GM18508 (cell line): Measurements from ENCODE around the gene MEF2A.
"Not testable (repeated sequence)": the region's sequence is repeated elsewhere in the genome, so short reads cannot be mapped to it uniquely, and the experiment has no call there.

Experiments used
- ATAC-seq: cut with Tn5 transposase; IDR thresholded peaks from one replicate; pipeline ENCODE4 v1.9.1; 2021; ENCODE audit warnings: moderate number of reproducible peaks; ENCODE audit not compliant: insufficient read depth, unreplicated experiment

MEF2A gene

GRCh38 chr15:99721104-99721778 lies 155.5 kb downstream of the MEF2A start:
- no peak for ATAC-seq

- ATAC-seq = no peak
These were observed 156.1 kb downstream of the MEF2A start for GRCh38 chr15:99721896-99722295.

GRCh38 chr15:99722406-99722805 lies 156.6 kb downstream of the MEF2A start:
- no peak for ATAC-seq

- ATAC-seq = no peak
These were observed 160.5 kb downstream of the MEF2A start for GRCh38 chr15:99726333-99726732.

DNA sequence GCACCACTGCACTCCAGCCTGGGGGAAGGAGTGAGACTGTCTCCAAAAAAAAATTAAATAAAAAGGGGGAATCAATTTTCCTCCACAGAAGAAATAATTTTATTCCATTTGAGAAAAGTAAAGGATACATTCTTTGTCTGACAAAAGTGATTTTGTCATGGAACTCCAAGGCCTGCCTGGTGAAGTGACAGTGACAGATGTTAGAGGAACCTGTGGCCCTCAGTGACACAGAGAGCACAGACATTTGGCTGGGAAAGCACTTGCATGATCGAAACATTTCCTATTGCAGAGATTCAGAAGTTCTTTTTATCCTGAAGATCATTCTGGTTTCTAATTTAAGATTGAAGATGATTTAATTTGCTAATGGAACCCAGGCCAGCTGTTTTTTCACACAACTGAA lies 161.5 kb downstream of the MEF2A start:
- no peak for ATAC-seq

DNA sequence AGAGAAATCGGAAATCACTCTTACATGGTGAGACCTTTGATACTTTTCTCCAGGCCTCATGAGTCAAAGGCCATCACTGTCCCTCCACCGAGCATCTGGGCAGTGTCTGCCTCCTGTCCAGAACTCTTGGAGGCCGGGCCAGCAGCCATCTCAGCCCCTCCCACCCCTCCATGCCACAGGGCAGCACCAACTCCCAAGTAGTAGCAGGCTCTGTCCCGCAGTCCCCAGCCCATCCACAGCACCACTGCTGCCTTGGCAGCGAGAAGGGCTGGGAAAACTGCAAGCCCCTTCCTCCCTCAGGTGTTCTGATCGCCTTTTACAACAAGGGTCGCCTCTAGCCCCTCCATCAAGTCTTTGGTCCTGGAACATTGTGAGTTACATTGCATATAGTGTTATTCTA lies 161.9 kb downstream of the MEF2A start:
- no peak for ATAC-seq

DNA sequence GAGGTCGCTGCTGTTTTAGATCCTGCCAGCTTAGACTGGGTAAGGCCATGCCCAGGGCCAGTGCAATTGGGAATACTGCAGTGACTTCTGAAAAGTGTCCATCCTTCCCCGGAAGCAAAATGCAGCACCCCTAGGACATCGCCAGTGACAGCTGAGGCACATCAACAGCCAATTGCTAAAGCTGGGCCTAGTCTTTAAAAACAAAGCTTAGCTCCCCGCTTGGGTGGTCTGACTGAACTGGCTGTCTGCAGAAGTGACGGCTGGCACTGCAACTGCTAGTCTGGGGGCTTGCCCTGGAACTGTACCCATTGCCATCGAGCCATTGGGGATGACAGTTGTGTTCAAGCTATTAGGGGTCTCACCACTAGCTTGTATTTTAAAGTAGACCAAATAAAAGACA lies 163.1 kb downstream of the MEF2A start:
- no peak for ATAC-seq

DNA sequence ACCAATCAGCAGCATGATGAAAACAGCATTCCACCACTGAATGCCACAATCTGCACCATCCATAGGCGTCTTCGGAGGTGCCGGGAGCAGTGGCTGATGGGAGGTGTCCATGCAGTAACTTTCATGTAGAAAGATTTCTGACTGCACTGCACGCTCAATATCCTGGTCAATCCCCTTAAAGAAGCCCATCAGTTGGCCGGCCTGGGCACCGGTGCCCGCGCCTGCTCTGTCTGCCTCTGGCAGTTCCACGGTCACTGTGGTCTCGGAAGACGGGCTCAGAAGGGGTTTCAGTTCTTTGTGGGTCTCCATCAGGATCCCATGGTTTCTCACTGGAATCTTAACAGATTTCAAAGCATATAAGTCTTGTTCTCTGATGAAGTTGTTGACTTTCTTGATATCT lies 163.5 kb downstream of the MEF2A start:
- ATAC-seq = no peak

DNA sequence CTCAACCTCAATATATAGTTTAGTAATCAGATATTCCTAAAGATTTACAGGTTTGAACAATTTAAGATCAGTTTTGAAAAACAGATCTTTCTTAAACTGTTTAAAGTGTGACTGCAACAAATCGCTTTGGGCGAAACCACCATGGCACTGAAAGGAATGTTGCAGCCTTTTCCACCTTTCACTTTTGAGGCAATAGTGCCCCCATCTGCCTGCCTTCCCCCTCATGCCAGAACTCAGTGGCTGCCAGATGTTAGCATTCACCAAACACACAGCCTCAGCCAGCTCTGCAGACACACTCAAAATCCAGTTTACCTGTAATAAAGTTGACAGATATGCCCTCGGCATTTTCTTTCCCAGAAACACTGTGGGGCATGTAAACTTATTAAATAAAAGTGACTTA lies 164.1 kb downstream of the MEF2A start:
- no peak for ATAC-seq

GRCh38 chr15:99731336-99732123 lies 165.7 kb downstream of the MEF2A start:
- no peak for ATAC-seq

- no peak for ATAC-seq
These were observed 166.5 kb downstream of the MEF2A start for GRCh38 chr15:99732124-99732750.

DNA sequence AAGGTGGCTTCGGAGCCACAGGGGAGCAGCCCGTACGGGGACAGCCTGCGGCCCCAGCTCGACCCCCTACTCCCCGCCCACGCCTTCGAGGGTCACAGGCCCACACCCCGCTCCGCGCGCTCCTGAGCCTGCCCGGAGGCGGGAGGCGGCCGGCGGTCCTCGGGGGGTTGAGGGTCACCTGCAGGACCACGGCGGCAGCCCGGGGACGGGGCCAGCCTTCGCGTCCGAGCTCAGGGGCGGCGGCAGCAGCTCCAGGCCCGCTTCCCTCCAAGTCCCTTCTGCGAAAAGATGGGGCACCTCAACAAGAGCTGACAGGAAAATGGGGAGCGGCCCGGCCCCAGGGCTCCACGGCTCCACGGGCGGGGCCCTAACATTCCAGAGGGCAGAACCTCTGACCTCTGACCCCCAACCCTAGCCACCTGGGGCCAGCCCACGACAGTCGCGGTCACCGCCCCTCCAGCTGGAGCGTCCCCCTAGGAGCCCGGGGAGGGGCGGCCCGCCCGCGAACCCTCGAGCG lies 167.0 kb downstream of the MEF2A start:
- ATAC-seq = peak; percentile 6

DNA sequence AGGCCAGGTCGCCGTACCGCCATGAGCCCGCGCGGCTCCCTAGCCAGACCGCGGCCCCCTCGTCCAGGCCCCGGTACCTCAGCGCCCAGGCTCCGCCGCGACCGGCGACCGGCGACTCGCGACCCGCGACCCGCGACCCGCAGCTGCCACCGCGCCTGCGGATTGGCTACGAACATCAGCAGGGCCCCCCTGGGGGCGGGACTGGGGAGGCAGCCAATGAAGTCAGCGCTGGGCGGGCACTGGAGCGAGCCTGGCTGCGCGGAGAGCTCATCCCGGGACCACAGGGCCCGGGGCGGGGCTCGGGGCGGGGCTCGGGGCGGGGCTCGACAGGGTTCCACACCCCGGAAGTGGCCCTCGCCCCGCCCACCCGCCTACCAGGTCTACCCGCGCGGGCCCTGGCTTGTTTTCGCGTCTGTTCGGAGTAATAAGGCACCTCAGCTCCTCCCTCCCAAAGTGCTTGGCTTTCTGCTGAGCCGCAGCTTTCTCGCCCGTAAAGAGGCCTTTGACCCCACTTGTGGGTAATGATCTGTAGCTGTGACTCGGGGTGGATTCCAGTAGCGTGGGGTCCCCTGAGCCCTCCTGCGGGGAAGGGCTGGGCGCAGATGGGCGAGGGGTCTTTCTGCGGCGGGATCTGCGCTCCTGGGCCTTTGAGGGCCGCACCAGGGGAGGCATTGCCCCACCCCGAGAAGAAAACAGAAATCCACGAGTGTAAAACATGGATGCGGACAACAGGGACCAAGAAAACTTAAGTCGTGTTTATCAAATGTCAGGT lies 167.7 kb downstream of the MEF2A start, which contains the start of gene LYSMD4:
Gene LYSMD4 (minus strand): TSS at position 170 of the 772 bp plus-strand sequence. CDS start 1,438 bp downstream, outside the sequence.
- ATAC-seq = peak; percentile 88

GRCh38 chr15:99734040-99734291 lies 168.2 kb downstream of the MEF2A start:
- ATAC-seq = not testable (repeated sequence)

GRCh38 chr15:99734575-99734974 lies 168.8 kb downstream of the MEF2A start:
- ATAC-seq = no peak

DNA sequence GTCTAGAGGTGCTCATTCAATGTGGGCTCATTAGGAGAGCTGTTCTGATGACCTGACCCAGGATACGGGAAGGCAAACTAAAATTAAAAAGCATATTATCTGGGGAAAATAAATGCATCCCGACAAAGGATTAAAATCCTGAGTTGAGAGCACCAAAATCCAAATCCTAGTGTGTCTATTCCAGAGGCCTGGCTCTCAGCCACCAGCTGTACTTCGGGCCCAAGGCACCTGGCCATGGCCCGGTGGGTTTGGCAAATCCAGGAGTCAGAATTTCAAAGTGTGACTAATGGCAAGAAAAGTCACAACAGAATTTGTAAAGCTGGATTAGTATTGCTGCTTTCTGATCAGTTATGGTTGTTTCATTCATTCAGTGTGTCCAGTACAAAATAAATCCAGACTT lies 170.1 kb downstream of the MEF2A start:
- no peak for ATAC-seq

DNA sequence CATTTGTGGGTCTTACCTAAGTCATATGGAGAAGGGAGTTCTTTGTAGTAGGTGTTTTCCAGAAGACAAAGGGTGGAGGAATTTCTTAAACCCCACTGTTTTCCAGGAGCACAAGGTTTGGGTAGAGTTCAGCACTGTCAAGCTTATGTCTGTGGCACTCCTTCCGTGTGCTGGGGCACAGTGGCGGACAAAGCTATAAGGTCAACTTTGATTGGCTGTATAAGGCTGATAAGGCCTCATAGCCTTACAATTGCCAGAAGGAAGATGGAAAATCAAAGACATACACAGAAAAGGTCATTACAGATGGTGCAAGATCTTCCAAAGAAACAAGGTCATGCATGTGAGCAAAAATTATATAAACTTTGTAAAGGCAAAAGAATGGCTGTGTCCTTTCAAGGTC lies 170.9 kb downstream of the MEF2A start:
- no peak for ATAC-seq

GRCh38 chr15:99738021-99738847 lies 172.4 kb downstream of the MEF2A start:
- no peak for ATAC-seq

GRCh38 chr15:99741835-99742234 lies 176.1 kb downstream of the MEF2A start:
- no peak for ATAC-seq

DNA sequence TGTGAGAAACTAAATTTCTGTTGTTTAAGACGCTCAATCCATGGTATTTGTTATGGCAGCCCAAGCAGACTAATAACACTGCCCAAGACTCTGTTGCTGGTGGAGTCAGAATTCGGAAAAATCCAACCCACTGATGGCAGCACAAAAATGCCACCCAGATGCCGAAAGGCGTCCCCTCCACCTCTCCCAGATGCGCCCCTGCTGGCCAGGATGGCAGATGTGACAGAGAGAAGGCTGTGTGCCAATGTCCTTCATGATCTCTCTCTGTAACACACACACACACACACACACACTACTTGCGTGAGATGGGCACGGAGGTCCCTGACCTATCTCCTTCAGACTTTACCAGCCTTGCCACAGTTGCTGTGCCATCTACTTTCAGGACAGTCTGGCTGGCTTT lies 178.4 kb downstream of the MEF2A start:
- no peak for ATAC-seq
